Measurements from ENCODE around the gene SHH.

DNA sequence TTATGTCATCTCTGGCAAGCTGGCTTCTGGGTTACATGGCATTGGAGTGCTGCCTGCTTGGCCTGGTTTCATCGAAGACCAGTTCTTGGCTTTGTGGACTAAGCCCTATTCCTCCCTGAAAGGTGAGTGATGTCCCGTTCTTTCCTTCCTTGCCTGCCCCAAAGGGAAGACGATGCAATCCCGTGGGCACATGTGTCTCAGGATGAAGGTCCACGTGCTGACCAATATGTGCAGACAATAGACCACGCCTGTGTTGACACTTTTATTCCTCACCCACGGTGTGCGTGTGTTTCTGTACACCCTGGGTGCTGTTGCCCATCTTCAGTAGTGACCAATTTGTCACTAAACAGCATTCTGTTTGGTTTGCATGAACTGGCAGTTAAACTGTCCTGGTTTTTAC lies 28.6 kb upstream of the SHH start:
- TF ChIP-seq, protein P1, sequence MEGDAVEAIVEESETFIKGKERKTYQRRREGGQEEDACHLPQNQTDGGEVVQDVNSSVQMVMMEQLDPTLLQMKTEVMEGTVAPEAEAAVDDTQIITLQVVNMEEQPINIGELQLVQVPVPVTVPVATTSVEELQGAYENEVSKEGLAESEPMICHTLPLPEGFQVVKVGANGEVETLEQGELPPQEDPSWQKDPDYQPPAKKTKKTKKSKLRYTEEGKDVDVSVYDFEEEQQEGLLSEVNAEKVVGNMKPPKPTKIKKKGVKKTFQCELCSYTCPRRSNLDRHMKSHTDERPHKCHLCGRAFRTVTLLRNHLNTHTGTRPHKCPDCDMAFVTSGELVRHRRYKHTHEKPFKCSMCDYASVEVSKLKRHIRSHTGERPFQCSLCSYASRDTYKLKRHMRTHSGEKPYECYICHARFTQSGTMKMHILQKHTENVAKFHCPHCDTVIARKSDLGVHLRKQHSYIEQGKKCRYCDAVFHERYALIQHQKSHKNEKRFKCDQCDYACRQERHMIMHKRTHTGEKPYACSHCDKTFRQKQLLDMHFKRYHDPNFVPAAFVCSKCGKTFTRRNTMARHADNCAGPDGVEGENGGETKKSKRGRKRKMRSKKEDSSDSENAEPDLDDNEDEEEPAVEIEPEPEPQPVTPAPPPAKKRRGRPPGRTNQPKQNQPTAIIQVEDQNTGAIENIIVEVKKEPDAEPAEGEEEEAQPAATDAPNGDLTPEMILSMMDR (optimal IDR thresholded peaks at IDR 0.05 in 1 of 3, IDR thresholded peaks at IDR 0.05 in 1 of 3, conservative IDR thresholded peaks at IDR 0.05 in 1 of 3; ENCODE audit: extremely low read depth in 1 of 3, insufficient read depth in 2 of 3, low read length in 3 of 3): no peak
- TF ChIP-seq EZH2 (IDR thresholded peaks at IDR 0.05; ENCODE audit: low read length): no peak
